Duodenal mucosa (tissue), 2 donors: ENCODE results near the gene APELA.
"Not testable (repeated sequence)": the region's sequence is repeated elsewhere in the genome, so short reads cannot be mapped to it uniquely, and the experiment has no call there.

ENCODE experiments used
- H3K27ac ChIP-seq: one replicate; pipeline ENCODE4 v1.7.0; 2013; ENCODE audit warnings: low read depth, low read length
- H3K27me3 ChIP-seq, 2 donors: one replicate each; pipeline ENCODE4 v1.7.0; 2013; ENCODE audit warnings: low read length in 2 of 2, control low read depth in 1 of 2; ENCODE audit not compliant: insufficient read depth in 2 of 2, control insufficient read depth in 1 of 2
- H3K36me3 ChIP-seq, 2 donors: one replicate each; pipeline ENCODE4 v1.7.0; 2013; ENCODE audit warnings: low read length in 2 of 2, control low read depth in 1 of 2; ENCODE audit not compliant: insufficient read depth in 2 of 2, control insufficient read depth in 1 of 2
- H3K4me1 ChIP-seq, 2 donors: one replicate each; pipeline ENCODE4 v1.7.0; 2013; ENCODE audit warnings: low read length in 2 of 2, control low read depth in 1 of 2; ENCODE audit not compliant: insufficient read depth in 2 of 2, control insufficient read depth in 1 of 2
- H3K4me3 ChIP-seq, 2 donors: one replicate each; pipeline ENCODE4 v1.7.0; 2013; ENCODE audit warnings: low read length in 2 of 2, low read depth in 1 of 2
- H3K9ac ChIP-seq, 2 donors: one replicate each; pipeline ENCODE4 v1.7.0; 2013; ENCODE audit warnings: low read length in 2 of 2, low read depth in 1 of 2
- H3K9me3 ChIP-seq, 2 donors: one replicate each; pipeline ENCODE4 v1.7.0; 2013; ENCODE audit warnings: low read length in 2 of 2, control low read depth in 1 of 2; ENCODE audit not compliant: control insufficient read depth in 1 of 2

APELA gene

DNA sequence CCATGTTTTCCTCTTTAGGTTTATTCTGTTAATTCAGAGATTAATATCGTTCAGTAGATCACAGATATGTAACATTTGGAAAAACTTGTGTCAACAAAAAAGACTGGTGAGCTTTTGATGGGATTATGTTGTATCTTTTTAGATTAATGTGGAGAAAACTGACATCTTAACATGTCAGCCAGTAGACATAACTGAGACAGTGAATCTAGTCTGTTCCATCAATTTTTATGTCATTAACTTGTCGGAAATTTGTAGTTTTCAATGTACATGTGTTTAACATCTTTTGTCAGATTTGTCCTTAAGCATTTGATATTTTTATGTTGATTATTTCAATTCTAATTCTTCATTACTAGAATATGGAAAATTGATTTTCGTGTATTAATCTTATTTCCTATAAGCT, 42.0 kb downstream of the APELA start:
- no peaks in the 10 kb centered on the region for H3K27me3 ChIP-seq
- no peaks in the 10 kb centered on the region for H3K9me3 ChIP-seq
- H3K4me3 ChIP-seq = no peak overlapping the region
- no peaks in the 10 kb centered on the region for H3K4me1 ChIP-seq
- no peak overlapping the region for H3K9ac ChIP-seq
- no peak overlapping the region for H3K27ac ChIP-seq
- no peaks in the 10 kb centered on the region for H3K36me3 ChIP-seq

DNA sequence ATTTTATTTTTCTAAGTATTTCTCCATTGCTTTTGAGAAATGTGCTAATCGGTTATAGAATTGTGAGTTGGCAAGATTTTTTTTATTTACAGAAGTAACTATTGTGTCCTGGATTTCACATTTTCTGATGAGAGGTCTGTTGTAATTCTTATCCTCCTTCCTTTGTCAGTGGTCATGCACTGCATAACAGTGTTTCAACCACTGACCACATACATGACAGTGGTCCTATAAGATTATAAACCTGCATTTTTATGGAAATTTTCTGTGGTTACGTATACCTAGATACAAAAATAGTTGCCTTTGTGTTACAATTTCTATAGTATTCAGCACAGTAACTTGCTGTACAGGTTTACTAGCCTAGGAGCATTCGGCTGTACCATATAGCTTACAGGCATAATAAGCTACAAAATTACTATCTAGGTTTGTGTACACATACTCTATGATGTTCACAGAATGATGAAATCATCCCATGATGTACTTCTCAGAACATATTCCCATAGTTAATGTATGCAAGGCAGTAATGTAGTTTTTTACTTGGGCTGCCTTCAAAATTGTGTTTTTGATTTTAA, 47.8 kb downstream of the APELA start:
- no peaks in the 10 kb centered on the region for H3K27me3 ChIP-seq
- no peaks in the 10 kb centered on the region for H3K4me1 ChIP-seq
- H3K27ac ChIP-seq = no peak overlapping the region
- H3K9me3 ChIP-seq = no peaks in the 10 kb centered on the region
- H3K9ac ChIP-seq = no peak overlapping the region
- no peaks in the 10 kb centered on the region for H3K36me3 ChIP-seq
- H3K4me3 ChIP-seq = no peak overlapping the region

DNA sequence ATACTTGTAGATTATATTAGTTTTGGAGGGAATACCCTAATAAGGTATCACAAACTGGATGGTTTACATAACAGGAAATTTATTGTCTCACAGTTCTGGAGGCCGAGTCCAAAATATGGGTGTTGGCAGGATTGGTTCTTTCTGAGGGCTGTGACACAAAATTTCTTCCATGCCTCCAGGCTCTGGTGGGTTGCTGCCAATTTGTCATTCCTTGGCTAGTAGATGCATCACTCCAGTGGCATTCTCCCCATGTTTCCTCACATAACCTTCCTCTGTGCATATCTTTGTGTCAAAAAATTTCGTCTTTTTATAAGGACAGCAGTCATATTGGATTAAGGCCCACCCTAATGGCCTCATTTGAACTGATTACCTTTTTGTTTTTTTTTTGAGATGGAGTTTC, 49.3 kb downstream of the APELA start:
- no peak overlapping the region for H3K4me3 ChIP-seq
- no peaks in the 10 kb centered on the region for H3K36me3 ChIP-seq
- H3K4me1 ChIP-seq = no peaks in the 10 kb centered on the region
- no peaks in the 10 kb centered on the region for H3K9me3 ChIP-seq
- H3K9ac ChIP-seq = no peak overlapping the region
- no peak overlapping the region for H3K27ac ChIP-seq
- no peaks in the 10 kb centered on the region for H3K27me3 ChIP-seq

DNA sequence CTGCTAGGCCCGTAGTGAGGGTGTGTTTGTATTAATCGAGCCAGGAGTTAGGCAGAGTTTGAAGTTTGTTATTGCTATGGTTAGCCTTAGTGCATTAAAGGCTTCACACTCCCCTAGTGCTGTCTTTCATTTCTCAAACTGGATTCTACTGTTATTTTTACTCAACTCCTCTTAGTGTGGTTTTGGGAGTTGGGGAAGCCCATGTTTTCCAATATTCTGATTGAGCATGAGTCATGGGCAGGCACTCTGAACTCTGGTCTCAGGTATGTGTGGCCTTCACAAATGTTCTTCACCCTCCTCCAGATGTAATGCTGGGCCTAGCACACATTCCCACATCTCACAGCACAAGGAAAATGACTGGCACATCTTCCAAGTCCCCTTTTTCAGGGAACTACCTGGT, 50.1 kb downstream of the APELA start:
- H3K4me3 ChIP-seq, H3K9me3 ChIP-seq, H3K27ac ChIP-seq, H3K4me1 ChIP-seq, H3K36me3 ChIP-seq, H3K27me3 ChIP-seq, H3K9ac ChIP-seq: not testable (repeated sequence)

DNA sequence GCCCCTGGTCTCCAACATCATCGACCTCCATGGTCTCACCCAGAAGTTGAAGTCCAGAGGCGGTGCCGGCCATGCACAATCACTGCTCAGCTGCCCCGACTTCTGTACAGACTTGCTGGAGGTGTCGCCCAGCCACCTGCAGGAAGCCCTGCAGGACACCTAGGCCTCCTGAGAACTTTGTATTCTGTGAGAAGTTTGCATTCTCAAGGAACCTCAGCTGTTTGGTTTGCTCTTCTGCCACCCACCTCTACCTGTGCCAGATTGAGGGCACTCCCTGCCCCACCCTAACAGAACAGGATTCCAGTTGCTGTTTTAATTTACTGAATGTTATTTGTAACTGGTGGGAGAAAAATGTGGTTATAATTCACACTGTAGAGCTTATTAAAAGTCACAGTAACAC, 53.7 kb downstream of the APELA start:
- Histone ChIP-seq H3K4me3 (no peak overlapping the region), H3K27ac (no peak overlapping the region), H3K27me3 (no peaks in the 10 kb centered on the region), H3K9me3 (no peaks in the 10 kb centered on the region), H3K4me1 (no peaks in the 10 kb centered on the region), H3K36me3 (no peaks in the 10 kb centered on the region), H3K9ac (no peak overlapping the region)

DNA sequence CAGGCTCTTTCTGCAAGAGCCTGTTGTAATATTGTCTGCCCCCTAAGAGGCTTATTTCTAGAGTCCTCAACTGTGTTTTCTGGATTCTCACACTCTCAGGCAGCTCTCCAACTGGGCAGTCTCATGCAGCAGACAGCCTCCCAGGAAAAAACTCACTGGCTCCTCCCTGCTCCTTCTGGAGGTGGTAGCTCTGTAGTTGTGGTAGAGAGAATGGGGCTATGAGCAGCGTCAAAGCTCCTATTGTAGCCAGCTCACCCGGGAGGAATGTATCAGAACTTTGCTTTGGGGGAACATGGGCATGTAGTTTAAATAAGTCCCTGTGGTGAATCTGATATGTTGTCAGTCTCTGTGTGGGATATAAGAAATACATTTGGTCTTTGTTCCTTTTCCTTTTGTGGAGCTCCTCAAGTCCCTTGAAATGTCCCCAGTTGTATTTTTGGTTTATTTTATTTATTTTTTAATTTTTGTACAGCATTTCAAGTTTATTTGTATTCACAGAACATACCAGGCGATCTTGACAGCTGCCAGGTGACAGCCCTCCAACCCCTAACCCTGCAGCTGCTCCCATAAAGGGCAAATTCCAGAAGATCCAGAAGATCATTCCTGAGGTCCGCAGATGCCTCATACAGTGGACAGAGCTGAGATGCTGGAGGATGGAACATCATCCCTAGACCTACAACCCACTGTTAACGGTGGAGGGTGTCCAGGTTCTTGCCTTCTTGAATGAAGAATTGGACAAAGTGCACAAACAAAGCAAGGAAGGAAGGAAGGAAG, 54.8 kb downstream of the APELA start:
- H3K4me1 ChIP-seq = no peaks in the 10 kb centered on the region
- H3K4me3 ChIP-seq = no peak overlapping the region
- no peaks in the 10 kb centered on the region for H3K27me3 ChIP-seq
- no peak overlapping the region for H3K27ac ChIP-seq
- no peaks in the 10 kb centered on the region for H3K36me3 ChIP-seq
- no peak overlapping the region for H3K9ac ChIP-seq
- H3K9me3 ChIP-seq = no peaks in the 10 kb centered on the region

DNA sequence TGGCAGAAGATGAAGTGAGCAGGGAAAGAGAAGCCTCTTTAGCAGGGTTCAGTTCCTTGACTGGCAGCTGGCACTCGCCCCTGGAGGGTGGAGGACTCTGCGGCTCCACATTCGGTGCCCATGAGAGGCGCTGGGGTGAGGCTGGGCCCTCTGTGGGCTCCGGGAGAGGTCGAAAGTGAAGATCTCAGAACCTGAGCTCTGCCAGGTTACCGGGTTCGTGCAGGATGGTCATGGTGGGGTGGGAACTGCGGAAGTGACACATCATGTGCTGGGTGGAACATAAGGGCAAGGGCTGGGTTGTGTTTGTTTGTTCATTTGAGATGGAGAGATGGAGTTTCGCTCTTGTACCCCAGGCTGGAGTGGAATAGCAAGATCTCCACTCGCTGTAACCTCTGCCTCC, 56.3 kb downstream of the APELA start:
- Histone ChIP-seq H3K27me3 (no peaks in the 10 kb centered on the region), H3K9ac (no peak overlapping the region), H3K27ac (no peak overlapping the region), H3K9me3 (no peaks in the 10 kb centered on the region), H3K4me1 (no peaks in the 10 kb centered on the region), H3K4me3 (no peak overlapping the region), H3K36me3 (no peaks in the 10 kb centered on the region)

DNA sequence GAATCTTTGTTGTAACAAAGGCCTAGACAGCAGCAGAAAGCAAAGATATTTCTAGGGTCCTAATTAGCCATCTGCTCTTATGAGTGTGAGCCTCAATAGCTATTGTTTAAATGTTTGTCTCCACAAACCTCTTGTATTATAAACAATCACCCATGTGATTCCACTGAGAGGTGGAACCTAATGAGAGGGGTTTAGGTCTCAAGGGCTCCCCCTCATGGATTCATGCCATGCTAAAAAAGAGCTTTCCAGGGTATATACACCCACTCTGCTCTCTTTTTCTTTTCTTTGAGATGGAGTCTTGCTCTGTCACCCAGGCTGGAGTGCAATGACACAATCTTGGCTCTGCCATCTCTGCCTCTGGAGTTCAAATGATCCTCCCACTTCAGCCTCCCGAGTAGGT, 58.4 kb downstream of the APELA start:
- H3K9ac ChIP-seq = no peak overlapping the region
- H3K27me3 ChIP-seq = no peaks in the 10 kb centered on the region
- no peaks in the 10 kb centered on the region for H3K4me1 ChIP-seq
- H3K4me3 ChIP-seq = no peak overlapping the region
- no peaks in the 10 kb centered on the region for H3K36me3 ChIP-seq
- no peak overlapping the region for H3K27ac ChIP-seq
- no peaks in the 10 kb centered on the region for H3K9me3 ChIP-seq

DNA sequence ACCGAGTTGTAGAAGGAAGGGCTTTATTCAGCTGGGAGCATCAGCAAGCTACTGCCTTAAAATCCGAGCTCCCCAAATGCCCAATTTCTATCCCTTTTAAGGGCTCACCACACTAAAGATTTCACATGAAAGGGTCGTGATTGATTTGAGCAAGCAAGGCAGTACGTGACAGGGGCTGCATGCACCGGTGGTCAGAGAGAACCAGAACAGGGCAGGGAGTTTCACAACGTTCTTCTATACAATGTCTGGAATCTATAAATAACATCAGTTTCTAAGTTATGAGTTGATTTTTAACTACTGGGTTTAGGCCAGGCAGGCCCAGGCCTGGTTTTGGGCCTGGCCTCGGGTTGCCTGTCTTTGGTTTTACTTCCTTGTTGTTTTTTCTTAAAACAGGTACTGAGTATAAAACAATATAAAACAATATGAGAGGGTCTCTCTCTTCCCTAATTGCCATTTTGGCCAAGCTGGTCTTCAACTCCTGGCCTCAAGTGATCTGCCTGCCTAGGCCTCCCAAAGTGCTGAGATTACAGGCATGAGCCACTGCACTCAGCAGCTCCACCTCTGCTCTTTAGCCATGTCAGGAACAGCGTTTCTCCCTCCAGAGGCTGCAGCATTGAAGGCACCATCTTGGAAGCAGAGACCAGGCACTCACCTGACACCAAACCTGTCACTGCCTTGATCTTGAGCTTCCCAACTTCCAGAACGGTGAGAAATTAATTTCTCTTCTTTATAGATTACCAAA, 59.1 kb downstream of the APELA start:
- H3K27ac ChIP-seq, H3K27me3 ChIP-seq, H3K9ac ChIP-seq, H3K36me3 ChIP-seq, H3K9me3 ChIP-seq, H3K4me3 ChIP-seq, H3K4me1 ChIP-seq: not testable (repeated sequence)

DNA sequence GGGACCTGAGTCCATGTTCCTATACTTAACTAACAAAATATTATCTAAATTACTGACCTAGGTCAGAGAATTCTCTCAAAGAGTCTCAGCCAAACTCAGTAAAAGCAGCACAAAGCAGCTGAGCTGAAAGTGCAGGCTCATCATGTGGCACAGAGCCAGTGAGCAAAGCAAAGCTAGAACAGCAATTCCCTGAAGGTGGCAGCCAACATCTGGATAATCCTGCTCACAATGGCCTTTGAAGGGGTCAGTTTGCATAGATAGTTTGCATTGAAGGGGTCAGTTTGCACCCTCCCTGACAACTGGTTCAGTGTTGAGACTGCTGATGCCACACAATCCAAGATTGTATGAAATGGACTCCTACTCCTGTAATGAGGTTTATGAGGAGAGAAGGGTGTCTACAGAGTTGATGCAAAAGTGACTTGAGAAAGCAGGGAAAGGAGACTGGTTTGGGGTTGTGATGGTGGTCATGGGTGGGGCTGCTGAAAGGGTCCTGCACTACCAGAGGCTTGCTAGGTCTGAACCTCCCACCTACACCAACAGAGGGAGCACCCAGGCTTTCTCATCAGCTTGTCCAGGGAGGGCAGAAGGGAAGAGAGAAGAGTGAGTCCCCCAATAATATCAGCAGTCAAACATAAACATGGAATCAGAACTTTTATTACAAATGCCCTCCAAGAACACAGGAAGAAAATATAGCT, 60.7 kb downstream of the APELA start:
- H3K36me3 ChIP-seq = no peaks in the 10 kb centered on the region
- H3K9ac ChIP-seq = no peak overlapping the region
- no peak overlapping the region for H3K27ac ChIP-seq
- H3K9me3 ChIP-seq = no peaks in the 10 kb centered on the region
- peaks cover 0 to 5% of the 10 kb centered on the region in 2 donors for H3K27me3 ChIP-seq
- H3K4me1 ChIP-seq = no peaks in the 10 kb centered on the region
- H3K4me3 ChIP-seq = no peak overlapping the region
